Limb (tissue), 2 donors: Measurements from ENCODE around the gene GUK1.
"Not testable (repeated sequence)": the region's sequence is repeated elsewhere in the genome, so short reads cannot be mapped to it uniquely, and the experiment has no call there.

ENCODE experiments used
- DNase-seq, 2 donors: peaks; one replicate each; pipeline ENCODE4 v3.0.0-alpha.2; 2016; ENCODE audit errors: extremely low spot score in 2 of 2

GUK1 gene

GRCh38 chr1:228176024-228176395 lies 35.9 kb downstream of the GUK1 start:
- DNase-seq, result no peak

DNA sequence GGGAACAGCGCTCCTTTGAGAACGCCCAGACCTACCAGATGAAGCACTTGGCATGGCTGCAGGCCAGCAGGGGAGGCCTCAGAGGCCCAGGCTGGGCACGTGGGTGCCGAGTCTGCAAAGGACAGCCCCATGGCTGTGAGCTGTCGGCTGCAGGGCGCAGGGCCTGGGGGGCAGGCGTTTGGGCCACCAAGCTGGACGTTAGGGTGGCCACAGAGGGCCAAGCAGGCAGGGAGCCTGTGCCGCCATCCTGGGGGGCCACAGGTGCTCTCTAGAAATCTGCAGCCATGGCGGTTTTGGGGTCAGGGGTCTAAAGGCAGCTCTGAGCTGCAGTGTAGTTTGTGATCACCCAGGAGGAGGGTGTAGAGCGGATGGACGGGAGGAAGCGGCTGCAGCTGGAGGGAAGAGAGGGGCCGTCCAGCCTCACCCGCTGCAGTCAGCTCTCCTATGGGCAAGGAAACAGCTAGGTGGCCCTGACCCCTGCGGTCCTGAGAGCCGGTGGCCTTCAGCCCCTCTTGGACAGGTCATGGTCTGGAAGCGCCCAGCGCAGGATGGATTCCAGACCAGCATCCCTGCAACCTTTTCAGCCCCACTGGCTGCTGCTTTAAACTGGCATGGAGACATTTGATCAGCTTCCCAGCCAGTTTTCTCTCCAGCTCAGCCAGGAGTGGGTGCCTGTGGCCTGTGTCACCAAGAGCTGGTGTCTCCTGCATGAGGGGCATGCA lies 36.5 kb downstream of the GUK1 start:
- no peak for DNase-seq

GRCh38 chr1:228177183-228177475 lies 37.0 kb downstream of the GUK1 start:
- no peak for DNase-seq

GRCh38 chr1:228177721-228178710 lies 37.9 kb downstream of the GUK1 start:
- no peak for DNase-seq

- DNase-seq, result no peak
Measured at GRCh38 chr1:228178737-228179684, 38.9 kb downstream of the GUK1 start.

DNA sequence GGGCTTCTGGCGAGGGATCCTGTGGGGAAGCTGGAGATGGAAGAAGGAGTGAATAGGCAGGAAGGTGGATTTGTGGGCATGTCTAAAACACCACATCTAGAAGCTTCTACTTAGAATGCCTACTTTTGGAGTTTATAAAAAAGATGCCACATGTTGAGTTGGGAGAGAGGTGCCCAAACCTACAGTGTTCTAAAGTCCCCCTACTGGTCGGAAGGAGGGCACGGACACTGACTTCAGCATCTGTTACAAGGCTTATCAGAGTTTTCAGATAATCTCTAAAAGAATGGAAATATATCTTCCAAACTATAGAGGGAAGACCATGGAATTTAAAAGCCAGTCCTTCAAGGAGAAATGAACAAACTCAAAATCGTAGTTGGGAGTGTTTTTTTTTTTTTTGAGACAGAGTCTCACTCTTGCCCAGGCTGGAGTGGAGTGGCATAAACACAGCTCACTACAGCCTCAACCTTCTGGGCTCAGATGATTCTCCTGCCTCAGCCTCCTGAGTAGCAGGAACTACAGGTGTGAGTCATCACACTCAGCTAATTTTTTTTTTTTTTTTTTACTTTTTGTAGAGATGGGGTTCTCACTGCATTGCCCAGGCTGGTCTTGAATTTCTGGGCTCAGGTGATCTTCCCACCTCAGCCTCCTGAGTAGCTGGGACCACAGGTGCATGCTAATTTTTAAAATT lies 40.3 kb downstream of the GUK1 start:
- DNase-seq, result no peak

DNA sequence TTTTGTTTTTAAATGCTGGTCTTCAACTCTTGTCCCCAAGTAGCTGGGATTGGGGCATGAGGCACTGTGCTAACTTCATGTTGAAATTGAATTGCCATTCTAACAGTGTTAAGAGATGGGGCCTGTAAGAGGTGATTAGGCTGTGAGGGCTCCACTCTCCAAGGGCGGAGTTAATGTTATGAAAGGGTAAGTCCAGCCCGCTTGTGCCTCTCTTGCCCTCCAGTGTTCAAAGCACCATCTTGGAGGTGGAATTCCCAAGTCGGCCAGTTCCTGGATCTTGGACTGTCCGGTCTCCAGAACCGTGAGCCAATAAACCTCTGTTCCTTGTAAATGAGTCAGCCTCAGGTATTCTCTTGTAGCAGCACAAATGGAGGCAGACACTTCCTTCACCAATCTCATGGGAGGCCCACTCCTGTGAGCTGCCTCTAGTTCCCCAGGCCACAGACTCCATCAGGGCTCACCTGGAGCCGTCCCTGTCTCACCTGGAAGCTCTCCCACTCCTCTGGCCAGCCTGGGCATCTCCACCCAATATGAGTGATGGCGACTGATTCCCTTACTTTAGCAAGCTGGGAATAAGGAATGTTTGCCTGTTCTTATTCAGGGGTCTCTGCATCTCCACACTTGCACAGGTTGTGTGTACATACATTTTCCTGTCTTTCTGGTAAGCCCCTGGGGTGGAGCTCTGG lies 41.0 kb downstream of the GUK1 start:
- DNase-seq, result no peak

GRCh38 chr1:228181645-228182034 lies 41.6 kb downstream of the GUK1 start:
- DNase-seq, result no peak

- DNase-seq, result no peak
Measured at GRCh38 chr1:228182296-228183030, 42.4 kb downstream of the GUK1 start.

GRCh38 chr1:228184152-228184551 lies 44.1 kb downstream of the GUK1 start:
- no peak for DNase-seq

- DNase-seq, result no peak
Measured at GRCh38 chr1:228185641-228185965, 45.5 kb downstream of the GUK1 start.

DNA sequence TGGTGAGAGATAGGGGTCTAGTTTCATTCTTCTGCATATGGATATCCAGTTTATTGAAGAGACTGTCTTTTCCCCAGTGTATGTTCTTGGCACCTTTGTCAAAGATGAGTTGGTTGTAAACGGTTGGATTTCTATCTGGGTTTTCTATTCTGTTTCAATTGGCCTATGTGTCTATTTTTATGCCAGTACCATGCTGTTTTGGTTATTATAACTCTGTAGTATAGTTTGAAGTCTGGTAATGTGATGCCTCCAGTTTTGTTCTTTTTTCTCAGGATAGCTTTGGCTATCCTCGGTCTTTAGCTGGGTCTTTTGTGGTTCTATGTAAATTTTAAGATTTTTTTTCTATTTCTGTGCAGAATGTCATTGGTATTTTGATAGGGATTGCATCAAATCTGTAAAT lies 48.2 kb downstream of the GUK1 start:
- DNase-seq, result not testable (repeated sequence)

GRCh38 chr1:228190182-228190581 lies 50.1 kb downstream of the GUK1 start:
- DNase-seq, result no peak

GRCh38 chr1:228190778-228191177 lies 50.7 kb downstream of the GUK1 start:
- DNase-seq, result no peak

DNA sequence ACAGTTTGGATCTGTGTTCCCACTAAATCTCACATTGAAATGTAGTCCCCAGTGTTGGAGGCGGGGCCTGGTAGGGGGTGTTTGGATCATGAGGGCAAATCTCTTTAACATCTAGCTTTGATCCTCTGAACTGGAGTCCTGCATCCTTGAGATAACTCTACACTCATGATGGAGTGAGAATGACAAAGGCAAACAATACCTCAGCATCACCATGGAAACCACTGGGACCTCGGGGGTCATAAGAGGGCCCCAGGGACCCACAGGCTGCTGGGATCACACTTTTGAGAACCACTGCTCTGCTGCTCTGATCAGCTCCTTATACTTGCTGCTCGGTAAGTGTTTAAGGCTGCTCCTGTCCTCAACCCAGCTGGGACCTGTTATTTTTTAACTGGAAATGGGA lies 54.4 kb downstream of the GUK1 start:
- DNase-seq, result no peak

GRCh38 chr1:228194921-228195812 lies 55.1 kb downstream of the GUK1 start:
- no peak for DNase-seq

GRCh38 chr1:228197555-228198147 lies 57.6 kb downstream of the GUK1 start:
- DNase-seq, result no peak
